Measurements from ENCODE around the gene SLC26A4.

SLC26A4 gene

GRCh38 chr7:107703872-107704271, 43.2 kb downstream of the SLC26A4 start:
- DNase-seq (ENCODE audit: insufficient read length, low spot score) = no peak
- no peak for FAIRE-seq
- TF ChIP-seq CTCF (IDR thresholded peaks at IDR 0.05; ENCODE audit: insufficient read depth, missing control alignments) = no peak

- DNase-seq (ENCODE audit: insufficient read length, low spot score) (no peak), FAIRE-seq (no peak)
- TF ChIP-seq CTCF (IDR thresholded peaks at IDR 0.05; ENCODE audit: insufficient read depth, missing control alignments) = no peak
These were observed 48.3 kb downstream of the SLC26A4 start for GRCh38 chr7:107708956-107709355.

- FAIRE-seq = no peak
- no peak for DNase-seq (ENCODE audit: insufficient read length, low spot score)
- TF ChIP-seq CTCF (IDR thresholded peaks at IDR 0.05; ENCODE audit: insufficient read depth, missing control alignments) = no peak
These were observed 50.7 kb downstream of the SLC26A4 start for GRCh38 chr7:107711301-107711700.

GRCh38 chr7:107712025-107712424, 51.4 kb downstream of the SLC26A4 start:
- DNase-seq (ENCODE audit: insufficient read length, low spot score) (no peak), FAIRE-seq (no peak)
- TF ChIP-seq CTCF (IDR thresholded peaks at IDR 0.05; ENCODE audit: insufficient read depth, missing control alignments) = no peak

- no peak for TF ChIP-seq CTCF (IDR thresholded peaks at IDR 0.05; ENCODE audit: insufficient read depth, missing control alignments)
- FAIRE-seq (no peak), DNase-seq (ENCODE audit: insufficient read length, low spot score) (no peak)
These were observed 52.3 kb downstream of the SLC26A4 start for GRCh38 chr7:107712896-107713295.

GRCh38 chr7:107715531-107715930, 54.9 kb downstream of the SLC26A4 start:
- TF ChIP-seq CTCF (IDR thresholded peaks at IDR 0.05; ENCODE audit: insufficient read depth, missing control alignments) = no peak
- DNase-seq (ENCODE audit: insufficient read length, low spot score) (no peak), FAIRE-seq (no peak)

- no peak for TF ChIP-seq CTCF (IDR thresholded peaks at IDR 0.05; ENCODE audit: insufficient read depth, missing control alignments)
- FAIRE-seq (no peak), DNase-seq (ENCODE audit: insufficient read length, low spot score) (no peak)
These were observed 58.0 kb downstream of the SLC26A4 start for GRCh38 chr7:107718456-107719193.
